Smooth muscle cell (in vitro differentiated cells): ENCODE results near the gene ADARB1. TPM values are rescaled to one million over a fixed set of nuclear protein-coding genes. Genes with fewer than 3 reads are reported as not detected.

Experiments used
- DNase-seq: peaks from one replicate; lab custom pipeline; 2025; ENCODE audit not compliant: unreplicated experiment; lab: John Stamatoyannopoulos, UW
- H2AFZ ChIP-seq: fragments of 200-600 bp; sonication (generic); 2 replicates; pipeline ENCODE4 v1.6.0; 2016; ENCODE audit warnings: antibody characterized with exemption, low read depth, mild to moderate bottlenecking
- H3F3A ChIP-seq: fragments of 200-600 bp; sonication (generic); 2 replicates; pipeline ENCODE4 v1.6.0; 2017; ENCODE audit warnings: antibody characterized with exemption, low read depth
- H3K27ac ChIP-seq: fragments of 200-600 bp; sonication (generic); 2 replicates; pipeline ENCODE4 v1.5.1; 2016; ENCODE audit warnings: low read depth, mild to moderate bottlenecking
- H3K27me3 ChIP-seq: fragments of 200-600 bp; sonication (generic); 2 replicates; pipeline ENCODE4 v1.6.1; 2016; ENCODE audit warnings: low read depth, mild to moderate bottlenecking
- H3K36me3 ChIP-seq: fragments of 200-600 bp; sonication (generic); 2 replicates; pipeline ENCODE4 v1.5.1; 2016; ENCODE audit warnings: low read depth
- H3K4me1 ChIP-seq: fragments of 200-600 bp; sonication (generic); 2 replicates; pipeline ENCODE4 v1.5.1; 2016; ENCODE audit warnings: low read depth
- H3K4me2 ChIP-seq: fragments of 200-600 bp; sonication (generic); 2 replicates; pipeline ENCODE4 v1.6.0; 2016; ENCODE audit warnings: mild to moderate bottlenecking
- H3K4me3 ChIP-seq: fragments of 200-600 bp; sonication (generic); 2 replicates; pipeline ENCODE4 v1.5.1; 2016; ENCODE audit warnings: mild to moderate bottlenecking
- H3K79me2 ChIP-seq: fragments of 200-600 bp; sonication (generic); 2 replicates; pipeline ENCODE4 v1.6.0; 2016; ENCODE audit warnings: low read depth, mild to moderate bottlenecking
- H3K9ac ChIP-seq: fragments of 200-600 bp; sonication (generic); 2 replicates; pipeline ENCODE4 v1.6.0; 2016; ENCODE audit warnings: low read depth
- H3K9me3 ChIP-seq: fragments of 200-600 bp; sonication (generic); replicated peaks from 2 replicates; pipeline ENCODE4 v1.5.1; 2016; ENCODE audit warnings: low read depth
- H4K20me1 ChIP-seq: fragments of 200-600 bp; sonication (generic); 2 replicates; pipeline ENCODE4 v1.6.0; 2016; ENCODE audit warnings: low read depth
- CTCF ChIP-seq: fragments of 200-600 bp; sonication (generic); IDR thresholded peaks from 2 replicates; pipeline ENCODE4 v1.5.1; 2017; ENCODE audit warnings: borderline replicate concordance, mild to moderate bottlenecking, antibody characterized with exemption; ENCODE audit not compliant: insufficient read depth, poor library complexity, severe bottlenecking
- WGBS: methylation state at CpG from one replicate; pipeline ENCODE4 v1.1.7; 2016; ENCODE audit warnings: low lambda C conversion rate; 5-methylcytosine and 5-hydroxymethylcytosine counted together
- polyA plus RNA-seq: library from polyadenylated mRNA; unstranded; fragments of >200 nt; fragmentation: Nextera tagmentation; extraction: Ambion mirVana; gene quantifications from 2 replicates; pipeline ENCODE4 v1.2.1, GENCODE V29; 2016
- total RNA-seq: library from RNA; depleted of rRNA; stranded (reverse); fragments of >200 nt; gene quantifications from 2 replicates; pipeline ENCODE4 v1.2.3, GENCODE V29; 2014

Gene ADARB1
- total and polyA plus RNA-seq, 2 experiments from 2014 or later = 25.6 to 28.9 TPM

GRCh38 chr21:45170987-45171386 lies 96.6 kb downstream of the ADARB1 start:
- H3K9ac ChIP-seq = no peak overlapping the region
- H2AFZ ChIP-seq = no peak overlapping the region
- H3K79me2 ChIP-seq = peaks cover 17% of the 10 kb centered on the region
- H3K4me1 ChIP-seq = peaks cover 6% of the 10 kb centered on the region
- H4K20me1 ChIP-seq = peaks cover 43% of the 10 kb centered on the region
- TF ChIP-seq CTCF = no peak
- no peaks in the 10 kb centered on the region for H3F3A ChIP-seq
- no peak overlapping the region for H3K27ac ChIP-seq
- H3K27me3 ChIP-seq = no peaks in the 10 kb centered on the region
- H3K4me3 ChIP-seq = no peak overlapping the region
- no peak for DNase-seq
- 100% methylated on average over 8 of the region's 8 CpGs for WGBS
- H3K36me3 ChIP-seq = no peaks in the 10 kb centered on the region
- no peak overlapping the region for H3K4me2 ChIP-seq
- H3K9me3 ChIP-seq = no peaks in the 10 kb centered on the region

- Histone ChIP-seq H3K79me2 (peaks cover 17% of the 10 kb centered on the region), H3K9me3 (no peaks in the 10 kb centered on the region), H3K27me3 (no peaks in the 10 kb centered on the region), H2AFZ (no peak overlapping the region), H3K27ac (no peak overlapping the region), H3K9ac (no peak overlapping the region), H3F3A (no peaks in the 10 kb centered on the region), H4K20me1 (peaks cover 33% of the 10 kb centered on the region), H3K4me2 (no peak overlapping the region), H3K36me3 (no peaks in the 10 kb centered on the region), H3K4me3 (no peak overlapping the region), H3K4me1 (peaks cover 6% of the 10 kb centered on the region)
- no peak for DNase-seq
- 98% methylated on average over 10 of the region's 10 CpGs for WGBS
- no peak for TF ChIP-seq CTCF
These were observed 98.0 kb downstream of the ADARB1 start for GRCh38 chr21:45172420-45172819.

- Histone ChIP-seq H3K79me2 (no peaks in the 10 kb centered on the region), H3K36me3 (no peaks in the 10 kb centered on the region), H3K9me3 (no peaks in the 10 kb centered on the region), H4K20me1 (peaks cover 18% of the 10 kb centered on the region), H3K4me1 (no peaks in the 10 kb centered on the region), H2AFZ (no peak overlapping the region), H3F3A (no peaks in the 10 kb centered on the region), H3K9ac (no peak overlapping the region), H3K4me2 (no peak overlapping the region), H3K27me3 (no peaks in the 10 kb centered on the region), H3K4me3 (no peak overlapping the region), H3K27ac (no peak overlapping the region)
- TF ChIP-seq CTCF = no peak
- WGBS = 96% methylated on average over 12 of the region's 12 CpGs
- no peak for DNase-seq
These were observed 101.1 kb downstream of the ADARB1 start for GRCh38 chr21:45175326-45176095.

- H4K20me1 ChIP-seq = peaks cover 14% of the 10 kb centered on the region
- no peaks in the 10 kb centered on the region for H3K79me2 ChIP-seq
- H3K36me3 ChIP-seq = no peaks in the 10 kb centered on the region
- no peaks in the 10 kb centered on the region for H3F3A ChIP-seq
- H3K4me3 ChIP-seq = no peak overlapping the region
- TF ChIP-seq CTCF = no peak
- no peak overlapping the region for H2AFZ ChIP-seq
- WGBS = 96% methylated on average over 16 of the region's 16 CpGs
- no peaks in the 10 kb centered on the region for H3K9me3 ChIP-seq
- H3K9ac ChIP-seq = no peak overlapping the region
- no peak overlapping the region for H3K4me2 ChIP-seq
- H3K27me3 ChIP-seq = no peaks in the 10 kb centered on the region
- DNase-seq = no peak
- no peaks in the 10 kb centered on the region for H3K4me1 ChIP-seq
- H3K27ac ChIP-seq = no peak overlapping the region
These were observed 101.8 kb downstream of the ADARB1 start for GRCh38 chr21:45176141-45176540.
